ENCODE results near the gene MYOZ2. TPM values are rescaled to one million over a fixed set of nuclear protein-coding genes. Genes with fewer than 3 reads are reported as not detected.

The MYOZ2 gene
- total RNA-seq, 4 donors from 2014 or later, result 0.17 to 0.44 TPM; not detected in 2

DNA sequence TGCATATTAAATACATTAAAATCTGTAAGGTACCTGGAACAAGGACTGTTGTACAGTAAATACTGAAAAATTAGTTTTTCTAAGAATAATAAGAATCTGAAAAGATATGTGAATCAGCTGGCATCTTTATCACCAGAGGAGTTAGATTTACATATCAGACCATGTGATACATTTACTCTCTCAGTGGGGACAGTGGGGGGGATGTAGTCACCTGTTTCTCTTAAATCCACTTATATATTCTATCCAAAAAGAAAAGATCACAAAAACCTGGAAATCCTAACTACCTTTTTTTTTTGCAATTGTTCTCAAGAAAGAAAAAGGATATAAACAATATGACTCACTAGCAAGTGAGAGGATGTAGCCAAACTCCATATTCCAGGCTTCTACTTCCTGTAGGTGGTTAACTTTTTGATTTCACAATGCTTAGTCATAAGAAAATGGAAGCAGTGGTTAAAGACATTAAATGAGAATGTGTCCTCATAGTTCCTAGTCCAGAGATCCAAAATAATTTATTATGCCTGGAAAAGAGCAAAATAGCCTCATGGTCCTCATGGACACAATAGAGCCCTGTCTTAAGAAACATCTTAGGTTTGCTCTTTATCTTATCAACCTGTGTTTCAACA lies 22.5 kb upstream of the MYOZ2 start:
- TF ChIP-seq, protein P1, sequence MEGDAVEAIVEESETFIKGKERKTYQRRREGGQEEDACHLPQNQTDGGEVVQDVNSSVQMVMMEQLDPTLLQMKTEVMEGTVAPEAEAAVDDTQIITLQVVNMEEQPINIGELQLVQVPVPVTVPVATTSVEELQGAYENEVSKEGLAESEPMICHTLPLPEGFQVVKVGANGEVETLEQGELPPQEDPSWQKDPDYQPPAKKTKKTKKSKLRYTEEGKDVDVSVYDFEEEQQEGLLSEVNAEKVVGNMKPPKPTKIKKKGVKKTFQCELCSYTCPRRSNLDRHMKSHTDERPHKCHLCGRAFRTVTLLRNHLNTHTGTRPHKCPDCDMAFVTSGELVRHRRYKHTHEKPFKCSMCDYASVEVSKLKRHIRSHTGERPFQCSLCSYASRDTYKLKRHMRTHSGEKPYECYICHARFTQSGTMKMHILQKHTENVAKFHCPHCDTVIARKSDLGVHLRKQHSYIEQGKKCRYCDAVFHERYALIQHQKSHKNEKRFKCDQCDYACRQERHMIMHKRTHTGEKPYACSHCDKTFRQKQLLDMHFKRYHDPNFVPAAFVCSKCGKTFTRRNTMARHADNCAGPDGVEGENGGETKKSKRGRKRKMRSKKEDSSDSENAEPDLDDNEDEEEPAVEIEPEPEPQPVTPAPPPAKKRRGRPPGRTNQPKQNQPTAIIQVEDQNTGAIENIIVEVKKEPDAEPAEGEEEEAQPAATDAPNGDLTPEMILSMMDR (IDR thresholded peaks at IDR 0.05; ENCODE audit: low read depth), result no peak

DNA sequence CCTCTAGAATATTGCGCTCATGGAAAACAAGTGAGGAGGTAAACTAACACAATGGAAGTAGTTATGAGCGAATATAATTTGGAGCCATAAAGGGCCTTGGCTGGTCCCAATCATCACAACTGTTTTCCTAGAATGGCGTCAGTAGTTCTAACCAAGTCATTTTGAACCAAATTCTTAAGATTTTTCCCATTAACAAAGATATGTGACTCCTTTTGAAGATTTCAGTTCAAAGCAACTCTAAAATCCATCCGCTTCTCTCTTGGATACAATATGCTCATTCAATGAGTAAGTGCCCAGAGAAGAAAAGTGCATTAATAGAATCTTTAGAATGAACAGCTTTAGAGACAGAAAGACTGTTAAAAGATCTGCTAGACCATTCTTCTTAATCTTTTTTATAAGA lies 19.6 kb upstream of the MYOZ2 start:
- TF ChIP-seq, protein P1 (IDR thresholded peaks at IDR 0.05; ENCODE audit: low read depth), result no peak

DNA sequence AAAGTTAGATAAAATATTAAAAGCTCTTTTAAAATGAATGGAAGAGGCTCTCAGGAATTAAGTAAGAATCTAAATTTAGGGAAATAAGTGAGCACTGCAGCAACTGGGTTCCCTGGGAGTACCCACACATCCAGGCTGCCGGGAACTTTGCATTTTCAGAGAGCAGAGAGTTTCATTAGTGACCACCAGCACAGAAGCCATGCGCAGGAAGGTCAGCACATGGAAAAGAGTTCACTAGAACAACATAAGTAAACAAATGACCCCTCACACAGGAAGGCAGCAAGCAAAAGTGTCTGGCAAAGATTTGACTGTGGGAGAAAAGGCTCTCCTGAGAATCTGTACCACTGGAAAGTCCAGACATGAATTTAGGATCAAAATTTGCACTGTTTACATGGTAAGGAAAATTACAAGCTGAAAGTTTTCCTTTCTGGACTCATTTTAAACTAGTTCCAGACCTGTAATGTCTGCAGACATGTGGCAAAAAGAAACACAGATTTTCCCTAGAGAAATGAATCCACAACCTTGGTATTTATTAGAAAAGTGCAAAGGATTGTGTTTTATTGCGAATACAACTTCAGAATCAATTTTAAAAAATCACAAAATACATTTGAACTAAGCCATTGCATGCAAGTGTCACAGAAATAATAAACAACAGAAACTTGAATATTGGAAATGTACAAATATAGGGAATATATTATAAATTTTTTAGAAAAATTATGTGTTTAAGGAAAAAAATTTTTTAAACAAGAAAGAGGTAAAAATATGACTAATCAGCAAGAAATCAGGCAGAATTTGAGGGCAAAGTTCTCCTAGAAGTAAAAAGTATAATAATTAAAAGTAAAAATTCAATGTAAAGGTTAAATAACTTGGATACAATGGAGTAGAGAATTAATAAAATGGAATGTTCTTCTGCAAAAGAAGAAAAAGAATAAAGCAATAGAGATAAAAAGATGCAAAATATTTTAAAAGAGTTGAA lies 18.4 kb upstream of the MYOZ2 start:
- TF ChIP-seq, protein P1 (IDR thresholded peaks at IDR 0.05; ENCODE audit: low read depth), result no peak

DNA sequence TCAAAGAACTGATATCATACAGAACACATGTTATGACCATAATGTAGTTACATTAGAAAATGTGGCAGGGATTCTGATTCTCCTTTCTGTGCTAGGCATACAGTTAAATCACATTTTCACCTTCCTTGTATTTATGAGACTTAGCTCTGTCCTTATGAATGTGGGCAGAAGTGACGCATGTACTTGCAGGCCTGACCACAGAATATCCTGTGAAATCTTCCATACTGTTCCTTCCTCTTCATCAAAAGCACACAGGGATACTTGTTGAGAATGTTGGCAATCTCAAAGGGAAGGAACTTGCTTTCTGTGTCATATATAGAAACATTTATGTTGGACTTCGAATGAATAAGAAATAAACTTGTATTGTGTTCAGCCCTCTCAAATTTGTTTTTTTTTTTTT lies 17.2 kb upstream of the MYOZ2 start:
- TF ChIP-seq, protein P1 (IDR thresholded peaks at IDR 0.05; ENCODE audit: low read depth), result no peak

DNA sequence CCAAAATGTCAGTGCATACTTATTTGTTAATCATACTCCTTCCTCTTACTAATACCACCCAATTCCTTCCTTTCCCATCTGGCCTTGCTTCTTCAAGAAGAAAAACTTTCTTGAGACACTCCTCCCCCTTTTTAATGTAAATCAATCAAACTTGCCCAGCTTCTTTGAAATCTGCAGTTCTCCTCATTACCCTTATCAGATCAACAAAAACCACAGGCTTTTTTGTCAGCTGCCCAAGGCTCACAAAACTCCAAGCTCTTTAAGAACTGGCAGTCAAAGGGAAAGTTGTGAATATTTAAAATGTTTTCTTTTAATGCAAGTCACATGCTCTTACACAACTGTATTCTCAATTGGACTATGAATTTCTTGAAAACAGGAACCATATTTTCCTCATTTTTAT lies 11.3 kb upstream of the MYOZ2 start:
- TF ChIP-seq, protein P1 (IDR thresholded peaks at IDR 0.05; ENCODE audit: low read depth), result no peak

DNA sequence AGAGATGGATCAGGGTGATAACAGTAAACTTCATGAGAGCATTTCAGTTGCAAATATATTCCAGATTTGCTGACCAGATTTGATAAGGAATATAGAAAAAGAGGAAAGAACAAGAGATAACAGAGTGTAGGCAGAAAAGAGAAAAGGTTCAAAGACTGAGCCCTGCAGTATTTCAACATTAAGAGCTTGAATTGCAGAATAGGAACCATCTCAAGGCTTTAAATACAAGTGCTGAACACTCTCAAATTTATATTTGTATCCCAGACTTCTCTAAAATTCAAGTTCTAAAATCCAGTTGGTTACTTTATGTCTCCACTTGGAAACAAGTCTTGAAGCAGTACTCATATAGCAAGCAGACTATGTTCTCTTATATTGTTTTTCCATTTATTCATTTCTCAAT lies 9.7 kb upstream of the MYOZ2 start:
- TF ChIP-seq, protein P1 (IDR thresholded peaks at IDR 0.05; ENCODE audit: low read depth), result no peak

DNA sequence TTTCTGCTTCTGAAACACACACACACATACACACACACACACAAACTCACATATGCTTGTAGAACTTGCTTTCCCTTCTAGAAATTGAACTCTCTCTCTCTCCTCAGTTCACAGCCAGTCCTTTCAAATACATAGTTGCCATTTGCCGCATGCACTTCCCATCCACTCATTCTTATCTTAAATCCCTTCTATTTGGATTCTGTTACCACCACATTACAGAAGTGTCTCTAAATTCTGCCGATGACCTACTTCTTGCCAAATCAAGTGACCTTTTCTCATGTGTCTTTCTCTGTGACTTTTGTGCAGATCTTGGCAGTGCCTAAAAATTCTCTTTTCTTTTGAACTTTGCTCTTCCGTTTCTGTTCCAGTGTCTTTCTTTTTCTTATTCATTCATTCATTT lies 7.5 kb upstream of the MYOZ2 start:
- TF ChIP-seq, protein P1 (IDR thresholded peaks at IDR 0.05; ENCODE audit: low read depth), result no peak
